ENCODE data around the gene BAX. TPM values are rescaled to one million over a fixed set of nuclear protein-coding genes. Genes with fewer than 3 reads are reported as not detected.

The BAX gene
- total and polyA plus RNA-seq, 2 of the 4 experiments (the other 2 are of a cell fraction): 23.3 to 169 TPM

DNA sequence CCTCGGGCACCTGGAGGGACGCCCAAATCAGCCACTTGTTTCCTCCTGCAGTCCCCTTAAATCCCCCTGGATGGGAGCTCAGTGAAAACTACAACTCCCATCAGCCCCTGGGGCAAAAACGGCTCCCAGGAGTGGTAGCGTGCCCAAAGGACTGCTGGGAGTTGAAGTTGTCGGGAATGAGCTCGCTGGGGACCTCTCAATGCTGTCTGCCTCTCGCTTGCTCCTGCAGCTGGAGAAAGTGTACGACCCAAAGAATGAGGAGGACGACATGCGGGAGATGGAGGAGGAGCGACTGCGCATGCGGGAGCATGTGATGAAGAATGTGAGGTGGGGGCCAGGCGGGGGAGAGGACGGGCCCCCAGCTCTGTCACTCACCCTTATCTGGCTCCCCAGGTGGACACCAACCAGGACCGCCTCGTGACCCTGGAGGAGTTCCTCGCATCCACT is 35.9 kb upstream of the BAX start:
- Histone ChIP-seq H3K23ac (ENCODE audit: low read depth, low read length) (no peak overlapping the region), H3K27ac (ENCODE audit: insufficient read depth, low read length) (no peak overlapping the region), H2AK5ac (ENCODE audit: low read depth, low read length) (no peak overlapping the region), H2AFZ (replicated peaks; ENCODE audit: low read length, poor library complexity) (no peak overlapping the region), H4K20me1 (ENCODE audit: insufficient read depth, low read length) (no peaks in the 10 kb centered on the region; the same call in 1 of the 2 replicates), H3K9me3 (ENCODE audit: control insufficient read depth, insufficient read depth, low read length) (no peaks in the 10 kb centered on the region), H3K27me3 (ENCODE audit: control insufficient read depth, insufficient read depth, low read length) (no peaks in the 10 kb centered on the region), H4K8ac (ENCODE audit: low read depth in 2 of 2, low read length in 2 of 2) (no peak overlapping the region), H4K91ac (ENCODE audit: insufficient read depth, low read depth, low read length) (no peak overlapping the region), H2BK20ac (ENCODE audit: low read depth, low read length) (no peak overlapping the region), H3K4me3 (ENCODE audit: insufficient read depth, low read depth, low read length) (no peak overlapping the region), H2AK9ac (replicated peaks; ENCODE audit: low read depth, low read length, poor library complexity) (no peak overlapping the region), H3K79me1 (ENCODE audit: low read depth in 1 of 2, low read length in 2 of 2) (0 out of 4 replicates have a peak, but pooled peaks cover 0 to 8% of the 10 kb centered on the region in 2 experiments), H2BK5ac (ENCODE audit: low read depth, low read length, poor library complexity, severe bottlenecking) (no peak overlapping the region), H3K18ac (ENCODE audit: low read depth, low read length) (no peak overlapping the region), H3K9ac (ENCODE audit: low read depth, low read length) (no peak overlapping the region), H2BK15ac (ENCODE audit: low read depth, low read length) (no peak overlapping the region), H3K4ac (ENCODE audit: low read depth, low read length) (no peak overlapping the region), H3K14ac (replicated peaks; ENCODE audit: low read depth, low read length) (no peak overlapping the region), H3K4me1 (ENCODE audit: control insufficient read depth, insufficient read depth, low read length) (no peaks in the 10 kb centered on the region), H3K56ac (ENCODE audit: extremely low read depth, insufficient read depth, low read length) (no peak overlapping the region), H3K9me1 (ENCODE audit: insufficient read depth, low read length) (0 out of 2 replicates have a peak, but pooled peaks cover 3% of the 10 kb centered on the region), H2BK120ac (ENCODE audit: low read depth, low read length) (no peak overlapping the region), H3K4me2 (ENCODE audit: low read depth, low read length) (no peak overlapping the region), H4K5ac (ENCODE audit: low read depth, low read length) (no peak overlapping the region), H3K36me3 (ENCODE audit: control insufficient read depth, insufficient read depth, low read length) (peaks cover 57% of the 10 kb centered on the region)
- CTCF ChIA-PET: interaction anchor here (0.6 kb wide), 1 partner anchor 46 kb away, joined by 3 read pairs; the partner anchor contains the start of gene FTL
- WGBS, 2 experiments (ENCODE audit: extremely low coverage in 2 of 2, insufficient read length in 1 of 2): 69% methylated on average over 4 of the region's 18 CpGs; no CpG with 5 or more reads in 1 of the 2 experiments
- in situ Hi-C loops (cut with MboI; ENCODE audit: low sequenced_read_pairs): no loop called here
- ATAC-seq (ENCODE audit: low read depth) (peak; percentile 49), DNase-seq (no peak)
- POLR2A ChIA-PET (ENCODE audit: unreplicated experiment): no interaction called here
- dilution Hi-C loops (cut with HindIII; ENCODE audit: low sequenced_read_pairs, unreplicated experiment): no loop called here
- no TSS peak for BruUV-seq (replicated peaks)
- TF ChIP-seq USF2 (IDR thresholded peaks at IDR 0.05; ENCODE audit: low read depth, low read length): no peak
- no peak for TF ChIP-seq FOS (IDR thresholded peaks at IDR 0.05; ENCODE audit: low read depth, low read length)
- TF ChIP-seq BHLHE40 (IDR thresholded peaks at IDR 0.05; ENCODE audit: low read depth, low read length): no peak
- no peak for TF ChIP-seq CHD1 (IDR thresholded peaks at IDR 0.05; ENCODE audit: low read depth, low read length)
- TF ChIP-seq RAD21 (IDR thresholded peaks at IDR 0.05; ENCODE audit: low read length): no peak
- TF ChIP-seq MAFK (IDR thresholded peaks at IDR 0.05; ENCODE audit: low read depth, low read length): no peak
- TF ChIP-seq MAZ (IDR thresholded peaks at IDR 0.05; ENCODE audit: borderline replicate concordance, low read depth, low read length): no peak
- TF ChIP-seq NFE2L2 (IDR thresholded peaks at IDR 0.05; ENCODE audit: low read depth, low read length): no peak
- no peak for TF ChIP-seq RCOR1 (IDR thresholded peaks at IDR 0.05; ENCODE audit: insufficient replicate concordance, low read length)
- no peak for TF ChIP-seq RFX5 (IDR thresholded peaks at IDR 0.05; ENCODE audit: low read depth, low read length)
- no peak for TF ChIP-seq MXI1 (IDR thresholded peaks at IDR 0.05; ENCODE audit: borderline replicate concordance, low read depth, low read length)
- TF ChIP-seq CEBPB (IDR thresholded peaks at IDR 0.05; ENCODE audit: low read depth, low read length): no peak
- no peak for TF ChIP-seq POLR2A (IDR thresholded peaks at IDR 0.05; ENCODE audit: low read depth, low read length)
- no peak for TF ChIP-seq SMC3 (IDR thresholded peaks at IDR 0.05; ENCODE audit: low read depth, low read length)
- TF ChIP-seq, protein P1, sequence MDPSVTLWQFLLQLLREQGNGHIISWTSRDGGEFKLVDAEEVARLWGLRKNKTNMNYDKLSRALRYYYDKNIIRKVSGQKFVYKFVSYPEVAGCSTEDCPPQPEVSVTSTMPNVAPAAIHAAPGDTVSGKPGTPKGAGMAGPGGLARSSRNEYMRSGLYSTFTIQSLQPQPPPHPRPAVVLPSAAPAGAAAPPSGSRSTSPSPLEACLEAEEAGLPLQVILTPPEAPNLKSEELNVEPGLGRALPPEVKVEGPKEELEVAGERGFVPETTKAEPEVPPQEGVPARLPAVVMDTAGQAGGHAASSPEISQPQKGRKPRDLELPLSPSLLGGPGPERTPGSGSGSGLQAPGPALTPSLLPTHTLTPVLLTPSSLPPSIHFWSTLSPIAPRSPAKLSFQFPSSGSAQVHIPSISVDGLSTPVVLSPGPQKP (IDR thresholded peaks at IDR 0.05; ENCODE audit: borderline replicate concordance, low read depth, low read length): no peak
- TF ChIP-seq, protein P2, sequence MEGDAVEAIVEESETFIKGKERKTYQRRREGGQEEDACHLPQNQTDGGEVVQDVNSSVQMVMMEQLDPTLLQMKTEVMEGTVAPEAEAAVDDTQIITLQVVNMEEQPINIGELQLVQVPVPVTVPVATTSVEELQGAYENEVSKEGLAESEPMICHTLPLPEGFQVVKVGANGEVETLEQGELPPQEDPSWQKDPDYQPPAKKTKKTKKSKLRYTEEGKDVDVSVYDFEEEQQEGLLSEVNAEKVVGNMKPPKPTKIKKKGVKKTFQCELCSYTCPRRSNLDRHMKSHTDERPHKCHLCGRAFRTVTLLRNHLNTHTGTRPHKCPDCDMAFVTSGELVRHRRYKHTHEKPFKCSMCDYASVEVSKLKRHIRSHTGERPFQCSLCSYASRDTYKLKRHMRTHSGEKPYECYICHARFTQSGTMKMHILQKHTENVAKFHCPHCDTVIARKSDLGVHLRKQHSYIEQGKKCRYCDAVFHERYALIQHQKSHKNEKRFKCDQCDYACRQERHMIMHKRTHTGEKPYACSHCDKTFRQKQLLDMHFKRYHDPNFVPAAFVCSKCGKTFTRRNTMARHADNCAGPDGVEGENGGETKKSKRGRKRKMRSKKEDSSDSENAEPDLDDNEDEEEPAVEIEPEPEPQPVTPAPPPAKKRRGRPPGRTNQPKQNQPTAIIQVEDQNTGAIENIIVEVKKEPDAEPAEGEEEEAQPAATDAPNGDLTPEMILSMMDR (conservative IDR thresholded peaks at IDR 0.05; ENCODE audit: low read depth, low read length): no peak
- intact Hi-C loops (cut with micrococcal nuclease): no loop called here

Data from IMR-90 (cell line).